Cardiac muscle cell (in vitro differentiated cells and primary cell): Measurements from ENCODE around the gene HPSE2. TPM values are rescaled to one million over a fixed set of nuclear protein-coding genes. Genes with fewer than 3 reads are reported as not detected.
A peak's percentile ranks its signal among the peaks of the same experiment; 100 is the strongest.

Experiments
- DNase-seq, 2 donors: peaks; one replicate each; pipeline versions ENCODE4 v3.0.0 to v3.0.0-alpha.2; 2010 to 2017; ENCODE audit warnings: low read depth in 1 of 2, low spot score in 1 of 2
- H3K27ac ChIP-seq: fragments of 200-600 bp; sonication (generic); 2 replicates; pipeline ENCODE4 v1.5.1; 2016
- H3K27me3 ChIP-seq: fragments of 200-600 bp; sonication (generic); 2 replicates; pipeline ENCODE4 v1.6.0; 2016; ENCODE audit warnings: control low read depth
- H3K36me3 ChIP-seq: fragments of 200-600 bp; sonication (generic); 2 replicates; pipeline ENCODE4 v1.5.1; 2016; ENCODE audit warnings: control low read depth
- H3K4me1 ChIP-seq: fragments of 200-600 bp; sonication (generic); 2 replicates; pipeline ENCODE4 v1.8.1; 2017; ENCODE audit warnings: low read depth, mild to moderate bottlenecking, mixed run types
- H3K4me3 ChIP-seq: fragments of 200-600 bp; sonication (generic); 2 replicates; pipeline ENCODE4 v1.5.1; 2016; ENCODE audit warnings: mild to moderate bottlenecking
- H3K9me3 ChIP-seq: fragments of 200-600 bp; sonication (generic); 2 replicates; pipeline ENCODE4 v1.5.1; 2017; ENCODE audit warnings: low read depth, mild to moderate bottlenecking, control low read depth
- polyA plus RNA-seq: library from polyadenylated mRNA; unstranded; fragments of >200 nt; fragmentation: Nextera tagmentation; extraction: Ambion mirVana; gene quantifications from 2 replicates; pipeline ENCODE4 v1.2.1, GENCODE V29; 2016
- total RNA-seq: library from RNA; depleted of rRNA; stranded (reverse); fragments of >200 nt; gene quantifications from 2 replicates; pipeline ENCODE4 v1.2.3, GENCODE V29; 2016
- TF ChIP-seq, protein P1 (sequence below): IDR thresholded peaks from 2 replicates; pipeline ENCODE4 v1.5.1; 2012; ENCODE audit warnings: low read depth, mild to moderate bottlenecking, low read length

Gene HPSE2
- total and polyA plus RNA-seq, 2 experiments from 2014 or later, result 0.87 to 6.1 TPM

DNA sequence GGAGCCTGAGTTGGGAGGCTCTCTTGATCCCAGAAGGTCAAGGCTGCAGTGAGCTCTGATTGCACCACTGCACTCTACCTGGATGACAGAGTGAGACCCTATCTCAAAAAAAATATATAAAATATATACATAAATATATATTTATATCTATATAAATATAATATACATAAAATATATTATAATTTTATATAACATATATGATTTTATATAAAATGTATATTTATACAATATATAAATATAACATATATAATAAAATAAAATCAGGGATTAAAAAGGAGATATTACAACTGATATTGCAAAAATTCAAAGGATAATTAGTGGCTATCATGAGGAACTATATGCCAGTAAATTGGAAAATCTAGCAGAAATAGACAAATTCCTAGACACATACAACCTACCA is 435.4 kb downstream of the HPSE2 start:
- Histone ChIP-seq H3K27me3 (no peaks in the 10 kb centered on the region), H3K36me3 (no peaks in the 10 kb centered on the region), H3K27ac (no peak overlapping the region), H3K9me3 (no peaks in the 10 kb centered on the region), H3K4me3 (no peak overlapping the region), H3K4me1 (peaks cover 5% of the 10 kb centered on the region)
- DNase-seq, result no peak
- TF ChIP-seq, protein P1, sequence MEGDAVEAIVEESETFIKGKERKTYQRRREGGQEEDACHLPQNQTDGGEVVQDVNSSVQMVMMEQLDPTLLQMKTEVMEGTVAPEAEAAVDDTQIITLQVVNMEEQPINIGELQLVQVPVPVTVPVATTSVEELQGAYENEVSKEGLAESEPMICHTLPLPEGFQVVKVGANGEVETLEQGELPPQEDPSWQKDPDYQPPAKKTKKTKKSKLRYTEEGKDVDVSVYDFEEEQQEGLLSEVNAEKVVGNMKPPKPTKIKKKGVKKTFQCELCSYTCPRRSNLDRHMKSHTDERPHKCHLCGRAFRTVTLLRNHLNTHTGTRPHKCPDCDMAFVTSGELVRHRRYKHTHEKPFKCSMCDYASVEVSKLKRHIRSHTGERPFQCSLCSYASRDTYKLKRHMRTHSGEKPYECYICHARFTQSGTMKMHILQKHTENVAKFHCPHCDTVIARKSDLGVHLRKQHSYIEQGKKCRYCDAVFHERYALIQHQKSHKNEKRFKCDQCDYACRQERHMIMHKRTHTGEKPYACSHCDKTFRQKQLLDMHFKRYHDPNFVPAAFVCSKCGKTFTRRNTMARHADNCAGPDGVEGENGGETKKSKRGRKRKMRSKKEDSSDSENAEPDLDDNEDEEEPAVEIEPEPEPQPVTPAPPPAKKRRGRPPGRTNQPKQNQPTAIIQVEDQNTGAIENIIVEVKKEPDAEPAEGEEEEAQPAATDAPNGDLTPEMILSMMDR, result no peak

DNA sequence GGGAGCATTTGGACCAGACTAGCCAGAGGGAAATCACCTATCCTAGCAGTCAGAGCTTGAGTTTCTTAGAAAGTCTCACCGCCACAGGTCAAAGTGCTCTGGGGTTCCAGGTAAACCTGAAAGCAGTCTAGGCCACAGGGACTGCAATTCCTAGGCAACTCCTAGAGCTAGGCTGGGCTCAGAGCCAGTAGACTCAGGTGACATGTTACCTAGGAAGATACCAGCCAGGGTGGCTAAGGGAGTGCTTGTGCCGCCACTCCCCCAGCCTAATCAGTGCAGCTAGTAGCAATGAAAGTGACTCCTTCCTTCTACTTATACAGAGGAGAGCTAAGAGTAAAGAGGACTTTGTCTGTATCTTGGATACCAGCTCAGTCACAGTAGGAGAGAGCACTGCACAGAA is 440.2 kb downstream of the HPSE2 start:
- H3K27me3 ChIP-seq, result no peaks in the 10 kb centered on the region
- TF ChIP-seq, protein P1, result no peak
- no peak overlapping the region for H3K4me3 ChIP-seq
- DNase-seq, result no peak
- no peak overlapping the region for H3K27ac ChIP-seq
- H3K36me3 ChIP-seq, result no peaks in the 10 kb centered on the region
- peaks cover 5% of the 10 kb centered on the region for H3K4me1 ChIP-seq
- H3K9me3 ChIP-seq, result no peaks in the 10 kb centered on the region

DNA sequence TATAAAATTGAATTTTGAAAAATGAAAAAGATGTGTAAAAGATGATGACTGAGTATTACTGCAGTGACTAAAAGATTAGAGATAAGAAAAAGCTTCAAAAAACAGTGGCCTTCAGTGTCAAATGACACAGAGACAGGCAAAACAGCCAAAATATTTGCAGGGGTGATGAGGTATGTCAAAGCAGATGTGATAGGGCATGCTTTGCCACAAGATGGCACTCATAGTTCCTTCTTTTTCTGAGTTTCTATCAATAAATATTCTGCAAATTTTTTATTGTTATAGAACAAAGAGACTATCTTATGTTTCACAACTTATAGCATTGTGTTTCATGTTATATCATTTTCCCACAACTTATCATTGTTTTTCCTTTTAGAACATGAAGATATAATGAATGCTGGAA is 444.8 kb downstream of the HPSE2 start:
- TF ChIP-seq, protein P1, result peak; percentile 32
- no peaks in the 10 kb centered on the region for H3K9me3 ChIP-seq
- DNase-seq, result peak; percentile 10 to 35
- peaks cover 11% of the 10 kb centered on the region for H3K4me1 ChIP-seq
- no peak overlapping the region for H3K27ac ChIP-seq
- no peaks in the 10 kb centered on the region for H3K27me3 ChIP-seq
- no peak overlapping the region for H3K4me3 ChIP-seq
- no peaks in the 10 kb centered on the region for H3K36me3 ChIP-seq

DNA sequence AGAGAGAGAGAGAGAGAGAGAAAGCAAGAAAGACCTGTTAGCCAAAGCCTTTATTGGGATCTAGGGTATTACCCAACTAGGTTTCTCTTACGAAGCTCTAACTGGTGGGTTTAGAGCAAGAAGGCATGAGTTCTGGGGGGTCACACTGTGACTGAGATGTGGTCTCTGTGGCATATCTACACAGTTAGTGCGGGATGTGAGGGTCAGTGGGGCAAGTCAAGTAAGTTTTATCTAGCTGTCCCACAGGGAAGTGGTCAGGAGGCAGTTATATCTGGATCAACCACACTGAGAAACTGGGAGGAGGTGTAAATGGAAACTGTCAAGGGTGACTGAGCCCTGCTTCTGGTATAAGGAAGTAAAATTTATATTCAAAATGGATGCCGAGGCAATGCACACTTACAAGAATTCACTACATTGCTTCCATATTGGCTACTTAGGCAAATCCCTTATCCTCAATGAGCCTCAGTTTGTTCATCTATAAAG is 457.3 kb downstream of the HPSE2 start:
- Histone ChIP-seq H3K27me3 (no peaks in the 10 kb centered on the region), H3K4me1 (peaks cover 5% of the 10 kb centered on the region), H3K36me3 (no peaks in the 10 kb centered on the region), H3K27ac (no peak overlapping the region), H3K9me3 (no peaks in the 10 kb centered on the region), H3K4me3 (no peak overlapping the region)
- DNase-seq, result no peak
- TF ChIP-seq, protein P1, result no peak

DNA sequence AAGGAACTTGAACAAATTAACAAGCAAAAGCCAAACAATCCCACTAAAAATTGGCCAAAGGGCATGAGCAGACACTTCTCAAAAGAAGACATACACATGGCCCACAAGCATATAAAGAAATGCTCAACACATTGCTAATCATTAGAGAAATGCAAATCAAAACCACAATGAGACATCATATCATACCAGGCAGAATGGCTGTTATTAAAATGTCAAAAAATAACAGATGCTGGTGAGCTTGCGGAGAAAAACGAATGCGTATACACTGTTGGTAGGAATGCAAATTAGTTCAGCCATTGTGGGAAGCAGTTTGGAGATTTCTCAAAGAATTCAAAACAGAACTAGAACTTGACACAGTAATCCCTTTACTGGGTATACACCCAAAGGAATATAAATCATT is 477.2 kb downstream of the HPSE2 start:
- no peaks in the 10 kb centered on the region for H3K9me3 ChIP-seq
- no peaks in the 10 kb centered on the region for H3K4me1 ChIP-seq
- H3K27ac ChIP-seq, result no peak overlapping the region
- no peaks in the 10 kb centered on the region for H3K36me3 ChIP-seq
- H3K4me3 ChIP-seq, result no peak overlapping the region
- no peak for DNase-seq
- H3K27me3 ChIP-seq, result no peaks in the 10 kb centered on the region
- TF ChIP-seq, protein P1, result no peak

DNA sequence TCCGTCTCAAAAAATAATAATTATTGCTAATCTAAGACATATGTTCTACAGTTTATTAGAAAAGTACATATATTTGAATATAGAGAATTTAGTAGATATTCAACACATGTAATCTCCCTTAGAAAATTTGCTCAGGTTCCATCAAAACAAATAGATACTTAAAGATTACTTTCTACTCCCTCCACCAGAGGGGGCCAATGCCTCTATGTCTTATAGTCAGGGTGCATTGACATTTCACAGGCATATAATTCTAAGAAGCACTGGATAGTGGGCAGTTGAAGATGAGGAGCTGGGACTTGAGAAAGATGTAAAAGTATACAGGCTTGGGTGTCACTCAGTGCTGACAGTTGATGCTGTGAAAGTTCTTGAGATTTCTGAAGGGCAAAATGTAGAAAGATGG is 487.4 kb downstream of the HPSE2 start:
- TF ChIP-seq, protein P1, result peak; percentile 32
- Histone ChIP-seq H3K4me1 (no peaks in the 10 kb centered on the region), H3K36me3 (no peaks in the 10 kb centered on the region), H3K9me3 (no peaks in the 10 kb centered on the region), H3K4me3 (no peak overlapping the region), H3K27ac (no peak overlapping the region), H3K27me3 (no peaks in the 10 kb centered on the region)
- DNase-seq, result peak; percentile 38 to 64
